HG02610 (cell line): ENCODE data around the gene RC3H2.
"Not testable (repeated sequence)": the region's sequence is repeated elsewhere in the genome, so short reads cannot be mapped to it uniquely, and the experiment has no call there.

ENCODE experiments used
- ATAC-seq: cut with Tn5 transposase; IDR thresholded peaks from one replicate; pipeline ENCODE4 v1.9.1; 2021; ENCODE audit warnings: mild to moderate bottlenecking, moderate library complexity; ENCODE audit not compliant: unreplicated experiment

Gene RC3H2

DNA sequence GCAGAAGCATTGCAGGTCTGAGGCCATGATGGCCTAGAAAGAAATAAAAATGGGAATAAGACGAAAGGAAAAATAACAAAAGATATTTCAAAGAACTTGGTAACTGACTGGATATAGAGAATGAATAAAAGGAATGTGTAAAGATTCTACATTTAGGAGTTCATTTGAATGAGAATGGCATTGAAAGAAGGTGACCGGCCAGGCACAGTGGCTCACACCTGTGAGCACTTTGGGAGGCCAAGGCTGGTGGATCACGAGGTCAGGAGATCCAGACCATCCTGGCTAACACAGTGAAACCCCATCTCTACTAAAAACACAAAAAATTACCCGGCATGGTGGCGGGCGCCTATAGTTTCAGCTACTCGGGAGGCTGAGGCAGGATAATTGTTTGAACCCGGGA is 17.6 kb upstream of the RC3H2 start:
- no peak for ATAC-seq

DNA sequence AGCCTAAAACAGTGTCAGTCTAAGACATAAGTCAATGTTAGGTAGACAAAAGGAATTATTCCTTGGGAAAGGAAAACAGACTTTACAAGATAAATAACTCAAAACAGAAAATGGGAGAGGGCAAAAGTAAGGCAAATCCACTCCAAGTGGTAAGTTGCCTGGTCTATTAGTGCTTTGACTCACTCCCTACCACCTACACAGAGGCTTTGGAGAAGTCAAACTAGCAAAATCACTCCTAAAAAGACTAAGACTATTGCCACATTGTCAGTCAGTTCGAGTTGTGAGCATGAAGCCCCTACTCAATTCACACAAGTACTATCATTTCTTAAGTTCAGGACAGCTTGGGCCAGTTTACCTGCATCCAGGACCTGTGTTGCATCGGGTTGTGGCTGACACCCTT is 13.2 kb upstream of the RC3H2 start:
- no peak for ATAC-seq

DNA sequence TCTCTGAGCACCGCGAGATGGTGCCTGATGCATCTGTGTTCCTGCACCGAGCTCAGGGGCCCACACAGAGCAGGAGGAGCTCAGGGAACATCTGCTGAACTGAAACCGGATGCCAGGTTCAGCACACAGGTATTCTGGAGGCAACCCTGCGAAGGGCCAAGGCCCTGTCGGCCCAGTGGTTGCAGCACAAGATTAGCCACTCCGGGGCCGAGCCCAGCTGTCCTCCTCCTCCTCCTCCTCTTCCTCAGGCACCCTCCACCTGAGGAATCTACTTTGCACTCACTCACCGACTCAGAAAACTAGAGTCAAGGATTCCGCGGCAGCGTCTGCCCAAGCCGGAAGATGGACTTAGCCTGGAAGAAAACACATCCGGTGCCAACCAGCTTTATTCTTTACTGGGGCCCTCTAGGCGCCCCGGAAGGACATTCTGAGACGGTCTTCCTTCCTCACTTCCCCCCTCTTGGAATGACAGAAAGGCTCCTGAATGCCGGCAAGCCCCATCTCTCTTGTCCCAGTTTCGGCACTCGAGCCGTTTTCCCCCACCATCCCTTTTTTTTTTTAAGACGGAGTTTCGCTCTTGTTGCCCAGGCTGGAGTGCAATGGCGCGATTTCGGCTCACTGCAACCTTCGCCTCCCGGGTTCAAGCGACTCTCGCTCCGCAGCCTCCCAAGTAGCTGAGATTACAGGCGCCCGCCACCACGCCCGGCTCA is 8.0 kb upstream of the RC3H2 start, which contains the start of gene ZBTB6:
Gene ZBTB6, minus strand, starts transcription at position 360 of the 710 bp plus-strand sequence. CDS start 1,251 bp downstream, outside the sequence.
- peak; percentile 98 for ATAC-seq

DNA sequence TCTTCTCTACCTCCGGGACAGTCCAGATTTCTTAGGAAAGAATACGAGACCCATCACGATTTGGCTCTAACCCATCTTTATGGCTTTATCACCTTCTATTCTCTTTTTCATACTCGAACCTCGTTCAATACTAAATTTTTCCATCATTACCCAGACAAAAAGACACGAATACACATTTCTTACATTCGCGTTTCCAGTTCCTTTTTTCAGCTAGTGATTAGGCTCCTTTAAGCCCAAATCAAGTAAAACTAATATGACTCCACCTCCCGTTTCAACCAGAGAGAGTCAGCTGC is 7.5 kb upstream of the RC3H2 start:
- no peak for ATAC-seq

DNA sequence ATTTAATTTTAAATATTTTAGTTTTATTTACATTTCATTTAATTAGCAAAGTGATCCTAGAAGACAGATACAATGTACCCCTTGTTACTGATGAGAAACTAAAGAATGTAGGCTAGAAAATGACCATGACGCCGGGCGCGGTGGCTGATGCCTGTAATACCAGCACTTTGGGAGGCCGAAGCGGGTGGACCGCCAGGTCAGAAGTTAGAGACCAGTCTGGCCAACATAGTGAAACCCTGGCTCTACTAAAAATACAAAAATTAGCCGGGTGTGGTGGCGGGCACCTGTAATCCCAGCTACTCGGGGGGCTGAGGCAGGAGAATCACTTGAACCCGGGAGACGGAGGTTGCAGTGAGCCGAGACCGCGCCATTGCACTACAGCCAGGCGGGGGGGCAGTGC is 963 bp upstream of the RC3H2 start:
- ATAC-seq, result not testable (repeated sequence)

DNA sequence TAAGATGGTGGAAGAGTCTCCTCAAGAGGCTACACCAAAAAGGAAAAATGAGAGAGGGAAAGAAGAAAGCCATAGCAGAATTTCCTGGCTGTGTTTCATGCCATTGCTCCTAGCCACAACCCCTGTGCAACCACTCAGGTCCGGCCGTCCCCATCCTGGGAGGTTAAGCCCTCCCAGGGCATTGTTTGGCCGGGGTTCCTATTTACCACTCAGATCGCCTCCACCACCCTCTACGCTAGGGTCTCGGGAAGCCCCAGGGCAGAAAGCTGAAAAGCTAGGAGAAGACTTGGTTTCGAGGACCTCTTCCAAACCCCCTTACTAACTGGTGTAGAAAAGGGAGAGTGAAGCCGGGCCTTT is 715 bp downstream of the RC3H2 start:
- ATAC-seq, result peak; percentile 27

DNA sequence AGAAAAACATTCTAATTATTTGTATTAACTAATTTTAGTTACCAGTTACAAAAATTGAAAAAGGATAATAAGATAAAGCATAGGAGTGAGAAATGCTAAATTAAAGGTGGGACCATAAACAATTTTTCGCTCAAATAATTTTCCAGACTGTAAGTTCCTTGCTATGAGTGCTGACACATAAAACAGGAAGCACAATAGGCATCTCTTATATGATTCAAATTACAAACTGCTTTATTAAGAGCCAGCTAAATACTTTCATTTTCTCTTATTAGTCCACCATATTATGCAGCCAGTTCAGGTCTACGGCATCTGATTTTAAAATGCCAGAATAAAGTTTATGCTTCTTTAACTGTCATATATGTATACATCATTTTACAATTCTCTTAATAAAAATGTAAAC is 4.4 kb downstream of the RC3H2 start:
- no peak for ATAC-seq

DNA sequence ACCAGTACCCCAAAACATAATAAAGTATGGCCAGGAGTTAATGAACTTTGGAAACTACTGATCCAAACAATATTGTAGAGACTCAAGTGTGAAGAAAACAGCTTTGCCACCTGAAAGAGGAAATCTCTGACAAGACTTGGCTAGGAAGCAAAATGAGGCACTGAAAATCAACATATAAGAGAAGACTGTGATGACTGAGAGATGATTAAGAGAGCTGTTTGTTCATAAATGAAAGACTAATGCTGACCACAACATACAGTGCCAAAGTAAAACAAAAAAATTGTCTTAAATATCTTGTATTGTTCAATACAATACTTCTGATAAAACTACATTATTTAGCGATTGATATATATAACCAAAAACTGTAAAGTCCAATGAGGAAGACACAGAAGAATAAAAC is 7.2 kb downstream of the RC3H2 start:
- ATAC-seq, result no peak

DNA sequence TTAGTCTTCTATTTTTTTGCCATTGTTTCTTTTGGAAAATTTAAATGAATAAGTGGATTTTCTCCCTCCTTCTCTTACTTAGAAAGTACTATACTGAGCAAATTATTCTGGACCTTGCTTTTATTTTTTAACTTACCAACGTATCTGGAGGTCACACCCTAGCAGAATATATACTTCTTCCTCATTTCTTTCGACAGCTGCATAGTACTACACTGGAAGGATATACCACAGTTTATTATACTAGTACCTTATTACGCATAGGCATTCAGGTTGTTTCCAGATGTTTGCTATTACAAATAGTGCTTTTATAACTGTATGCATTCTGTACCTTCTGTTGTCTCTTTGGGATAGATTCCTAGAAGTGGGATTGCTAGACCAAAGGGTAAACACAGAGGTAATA is 16.7 kb downstream of the RC3H2 start:
- ATAC-seq, result no peak

DNA sequence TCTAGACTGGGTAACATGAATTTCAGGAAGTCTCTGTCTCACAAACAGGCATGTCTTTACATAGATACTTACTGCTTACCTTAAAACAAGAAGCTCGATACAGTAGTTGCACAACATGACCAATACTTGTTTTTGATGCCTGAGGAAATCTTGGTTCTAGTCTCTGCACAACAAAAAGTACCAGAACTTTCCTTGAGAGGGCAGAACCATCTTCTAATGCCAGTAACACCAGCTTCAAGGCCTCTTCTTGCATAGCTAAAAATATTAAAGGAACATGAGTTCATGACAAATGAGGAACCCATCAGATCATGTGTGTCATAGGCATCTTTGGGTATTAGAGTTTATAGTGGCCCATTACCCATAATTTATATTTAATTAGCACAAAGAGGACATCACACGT is 22.0 kb downstream of the RC3H2 start:
- no peak for ATAC-seq

DNA sequence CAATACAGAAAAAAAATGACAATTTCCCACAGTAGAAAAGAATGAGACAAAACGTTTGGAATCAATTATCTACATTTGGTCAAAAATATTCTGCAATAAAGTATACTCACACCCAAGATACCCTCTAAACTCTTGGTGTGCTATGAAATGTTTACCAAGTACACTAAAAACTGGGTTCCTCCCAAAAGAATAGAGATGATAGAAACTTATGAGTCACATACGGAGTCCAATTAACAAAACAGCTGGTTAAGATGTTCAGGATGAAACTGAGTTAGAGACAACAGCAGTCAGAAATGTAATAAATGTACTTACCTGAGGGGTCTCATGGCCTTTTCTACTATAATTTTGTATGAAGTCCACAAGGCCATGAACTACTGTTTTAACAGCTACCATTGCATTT is 25.7 kb downstream of the RC3H2 start:
- ATAC-seq, result no peak

DNA sequence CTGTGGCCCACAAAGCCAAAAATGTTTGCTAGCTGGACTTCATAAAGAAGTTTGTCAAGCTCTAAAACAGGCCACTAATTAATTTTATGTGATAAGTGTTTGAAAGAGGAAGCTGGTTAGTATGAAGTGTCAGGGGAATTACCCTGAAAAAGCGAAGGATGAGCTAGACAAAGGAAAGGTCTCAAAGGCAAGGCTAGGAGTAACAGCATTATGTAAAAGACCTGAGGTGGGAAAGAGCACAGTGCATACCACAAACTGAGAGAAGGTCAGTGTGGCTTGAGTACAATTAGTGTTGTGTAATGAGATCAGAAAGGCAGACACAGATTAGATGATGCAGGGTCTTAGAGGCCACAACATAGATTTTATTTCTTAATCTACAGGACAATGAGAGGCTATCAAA is 29.6 kb downstream of the RC3H2 start:
- peak; percentile 56 for ATAC-seq

DNA sequence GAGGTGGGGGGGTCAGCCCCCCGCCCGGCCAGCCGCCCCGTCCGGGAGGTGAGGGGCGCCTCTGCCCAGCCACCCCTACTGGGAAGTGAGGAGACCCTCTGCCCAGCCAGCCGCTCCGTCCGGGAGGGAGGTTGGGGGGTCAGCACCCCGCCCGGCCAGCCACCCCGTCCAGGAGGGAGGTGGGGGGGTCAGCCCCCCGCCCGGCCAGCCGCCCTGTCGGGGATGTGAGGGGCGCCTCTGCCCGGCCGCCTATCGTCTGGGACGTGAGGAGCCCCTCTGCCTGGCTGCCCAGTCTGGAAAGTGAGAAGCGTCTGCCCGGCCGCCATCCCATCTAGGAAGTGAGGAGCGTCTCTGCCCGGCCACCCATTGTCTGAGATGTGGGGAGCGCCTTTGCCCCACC is 37.9 kb downstream of the RC3H2 start:
- ATAC-seq, result not testable (repeated sequence)

DNA sequence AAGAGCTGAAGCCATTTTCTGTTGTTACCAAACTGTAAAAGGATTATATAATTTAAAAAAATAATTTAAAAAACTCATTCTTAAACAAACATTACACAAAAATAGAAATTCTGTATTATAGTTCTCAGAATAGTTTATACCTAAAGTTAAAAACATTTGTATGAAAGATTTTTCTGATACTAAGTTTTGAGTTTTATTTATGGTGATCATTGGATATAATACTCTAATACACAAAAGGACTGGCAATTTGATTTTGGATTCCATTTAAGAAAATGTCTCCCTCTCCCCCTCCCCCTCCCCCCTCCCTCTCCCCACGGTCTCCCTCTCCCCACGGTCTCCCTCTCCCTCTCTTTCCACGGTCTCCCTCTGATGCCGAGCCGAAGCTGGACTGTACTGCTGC is 39.1 kb downstream of the RC3H2 start:
- ATAC-seq, result no peak

DNA sequence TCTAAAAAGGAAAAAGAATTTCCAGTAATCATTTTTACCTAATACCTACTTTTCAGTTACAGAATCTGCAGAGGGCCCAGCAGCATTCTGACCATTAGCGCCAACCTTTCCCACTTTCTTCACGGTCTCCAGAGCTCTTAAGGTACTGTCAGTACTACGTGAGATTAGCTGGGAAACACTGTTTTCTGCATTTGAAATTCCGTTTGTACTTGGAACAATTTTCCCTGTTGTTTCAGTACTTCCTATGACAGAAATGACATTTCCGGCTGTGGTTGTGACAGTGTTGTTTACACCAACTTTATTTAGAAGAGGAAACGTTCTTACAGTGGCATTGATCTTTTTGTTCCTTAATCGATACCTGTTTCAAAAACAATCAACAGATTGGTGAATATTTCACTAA is 39.9 kb downstream of the RC3H2 start:
- ATAC-seq, result no peak

DNA sequence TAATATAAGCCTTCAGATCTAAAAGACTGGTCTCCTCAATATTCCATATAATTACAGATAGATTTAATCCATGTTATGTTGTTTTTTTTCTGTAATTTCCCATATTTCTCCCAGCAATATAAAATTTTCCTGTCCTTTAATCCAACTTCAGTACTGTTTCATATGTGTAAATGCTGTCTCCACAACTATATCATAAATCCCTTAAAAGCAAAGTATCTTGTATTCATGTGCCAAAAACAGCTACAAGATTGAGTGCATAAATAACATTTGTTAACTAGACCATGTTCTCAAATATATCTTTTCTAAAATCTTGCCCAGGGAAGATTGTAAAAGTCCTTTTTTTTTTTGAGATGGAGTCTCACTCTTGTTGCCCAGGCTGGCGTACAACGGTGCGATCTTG is 41.8 kb downstream of the RC3H2 start:
- no peak for ATAC-seq

DNA sequence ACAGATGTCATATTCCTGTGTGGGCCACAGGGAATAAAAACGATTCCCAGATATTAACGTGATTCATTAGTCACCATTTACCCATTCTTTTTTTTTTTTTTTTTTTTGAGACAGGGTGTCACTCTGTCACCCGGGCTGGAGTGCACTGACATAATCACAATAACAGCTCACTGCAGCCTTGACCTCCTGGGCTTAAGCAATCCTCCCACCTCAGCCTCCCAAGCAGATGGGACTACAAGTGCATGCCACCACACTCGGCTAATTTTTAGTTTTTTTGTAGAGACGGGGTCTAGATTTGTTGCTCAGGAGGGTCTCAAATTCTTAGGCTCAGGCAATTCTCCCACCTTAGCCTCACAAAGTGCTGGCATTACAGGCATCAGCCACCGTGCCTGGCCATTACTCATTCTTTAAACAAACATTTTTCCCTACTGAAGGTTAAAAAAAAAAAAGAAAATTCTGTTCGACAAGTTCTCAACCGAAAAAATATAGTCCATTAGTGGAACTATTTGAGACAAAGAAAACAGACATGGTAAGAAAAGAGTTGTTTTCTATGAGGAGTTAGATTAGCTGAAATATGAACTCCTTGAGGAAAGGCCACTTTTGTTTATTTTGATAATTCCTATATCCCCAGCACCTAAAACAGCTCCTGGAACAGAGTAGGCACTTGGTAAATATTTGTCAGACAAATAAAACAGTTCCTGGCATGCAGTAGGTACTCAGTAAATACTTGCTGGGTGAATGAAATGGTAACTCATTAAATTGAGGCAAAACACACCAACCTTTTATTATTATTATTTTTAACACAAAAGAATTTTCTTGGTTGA is 44.6 kb downstream of the RC3H2 start:
- no peak for ATAC-seq

DNA sequence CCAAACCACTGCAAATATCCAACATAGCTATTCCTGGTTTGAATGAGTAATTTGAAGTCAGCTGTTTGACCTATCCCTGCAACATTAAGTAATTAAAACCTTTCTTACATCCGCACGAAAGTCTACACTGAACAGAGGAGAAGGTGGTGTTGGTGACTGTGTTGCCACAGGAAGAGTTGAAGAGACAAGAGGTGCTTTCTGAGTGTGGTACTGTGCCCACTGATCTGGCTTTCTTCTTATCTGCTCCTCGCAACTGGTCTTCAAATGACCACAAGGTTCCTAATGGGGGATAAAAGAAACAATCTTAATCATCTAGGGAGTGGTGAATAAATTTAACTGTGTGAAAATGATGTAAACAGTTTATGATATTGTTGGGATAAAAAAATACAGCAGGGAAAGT is 47.3 kb downstream of the RC3H2 start:
- ATAC-seq, result no peak

DNA sequence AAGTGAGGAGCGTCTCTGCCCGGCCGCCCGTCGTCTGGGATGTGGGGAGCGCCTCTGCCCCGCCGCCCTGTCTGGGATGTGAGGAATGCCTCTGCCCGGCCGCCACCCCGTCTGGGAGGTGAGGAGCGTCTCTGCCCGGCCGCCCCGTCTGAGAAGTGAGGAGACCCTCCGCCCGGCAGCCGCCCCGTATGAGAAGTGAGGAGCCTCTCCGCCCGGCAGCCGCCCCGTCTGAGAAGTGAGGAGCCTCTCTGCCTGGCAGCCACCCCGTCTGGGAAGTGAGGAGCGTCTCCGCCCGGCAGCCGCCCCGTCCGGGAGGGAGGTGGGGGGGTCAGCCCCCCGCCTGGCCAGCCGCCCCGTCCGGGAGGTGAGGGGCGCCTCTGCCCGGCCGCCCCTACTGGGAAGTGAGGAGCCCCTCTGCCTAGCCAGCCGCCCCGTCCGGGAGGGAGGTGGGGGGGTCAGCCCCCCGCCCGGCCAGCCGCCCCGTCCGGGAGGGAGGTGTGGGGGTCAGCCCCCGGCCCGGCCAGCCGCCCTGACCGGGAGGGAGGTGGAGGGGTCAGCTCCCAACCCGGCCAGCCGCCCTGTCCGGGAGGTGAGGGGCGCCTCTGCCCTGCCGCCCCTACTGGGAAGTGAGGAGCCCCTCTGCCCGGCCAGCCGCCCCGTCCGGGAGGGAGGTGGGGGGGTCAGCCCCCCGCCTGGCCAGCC is 52.9 kb downstream of the RC3H2 start:
- ATAC-seq, result not testable (repeated sequence)

DNA sequence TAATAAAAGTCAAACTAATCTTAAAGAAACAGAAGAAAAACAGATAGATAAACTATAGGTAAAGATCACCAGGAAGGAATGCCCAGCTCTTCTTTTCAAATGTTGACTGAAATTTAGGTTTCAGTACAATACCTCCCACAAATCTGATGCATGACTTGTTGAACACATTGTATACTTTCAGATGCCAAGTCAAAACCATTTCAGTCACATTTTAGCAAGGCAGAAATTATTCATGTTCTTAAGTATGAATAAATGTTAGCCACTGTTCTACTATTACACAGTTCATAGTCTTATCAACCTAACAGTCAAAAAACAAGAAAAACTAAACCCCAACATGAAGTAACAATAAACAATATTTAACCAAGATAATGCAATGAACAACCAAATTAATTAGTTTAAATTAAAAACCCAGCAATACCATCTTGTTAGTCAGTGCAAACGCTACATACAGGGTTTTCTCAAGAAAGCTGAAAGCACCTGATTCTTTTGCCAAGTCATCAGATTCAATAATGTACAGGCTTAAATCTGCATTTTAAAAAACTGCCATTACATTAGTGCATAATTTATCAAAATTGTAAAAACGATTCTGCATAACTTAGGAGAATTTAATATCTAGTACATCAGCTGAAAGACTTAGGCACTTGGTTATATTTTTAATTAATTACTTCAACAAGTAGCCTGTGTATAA is 56.8 kb downstream of the RC3H2 start:
- ATAC-seq, result no peak

DNA sequence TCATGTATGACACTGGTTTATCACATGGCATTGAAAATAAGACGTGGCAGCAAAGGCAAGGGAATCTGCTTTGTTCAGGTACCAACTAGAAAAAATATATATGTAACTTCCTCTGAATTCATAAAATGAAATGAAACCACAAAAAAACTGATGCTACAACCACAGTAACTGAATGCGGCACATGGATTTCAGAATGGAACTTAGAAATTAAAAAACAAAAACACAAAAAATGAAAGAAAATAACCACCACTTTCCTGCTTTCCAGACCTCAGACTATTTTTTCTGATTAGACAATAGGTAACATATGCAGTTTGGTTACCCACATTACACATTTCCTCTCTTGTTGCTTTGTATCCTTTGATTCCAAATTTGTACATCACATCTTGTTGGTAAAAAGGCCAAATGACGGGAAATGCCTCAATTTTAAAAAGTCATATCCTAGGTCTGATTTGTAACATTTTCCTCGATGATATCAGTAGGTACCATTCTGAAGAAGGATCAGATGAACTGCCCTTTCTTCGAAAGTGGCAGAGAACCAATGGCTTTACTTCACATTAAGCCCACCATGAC is 58.7 kb downstream of the RC3H2 start:
- ATAC-seq, result no peak
